WTC11 (cell line): ENCODE results near the gene WNT6. TPM values are rescaled to one million over a fixed set of nuclear protein-coding genes. Genes with fewer than 3 reads are reported as not detected.

Source experiments
- ATAC-seq: fragments of 200-7000 bp; cut with Tn5 transposase; 2 replicates; pipeline ENCODE4 v1.10.0; 2021; ENCODE audit warnings: mild to moderate bottlenecking, moderate library complexity
- CTCF ChIA-PET: fragments of 300-600 bp; sonication (Branson Sonifier 250); formaldehyde crosslinking; loops from one replicate; lab custom pipeline; 2021; ENCODE audit warnings: antibody characterized with exemption; lab: Charles Lee
- POLR2A ChIA-PET: fragments of 350-600 bp; sonication (Branson Sonifier 250); formaldehyde crosslinking; loops from one replicate; lab custom pipeline; 2021; ENCODE audit warnings: antibody characterized with exemption; lab: Charles Lee
- DNase-seq: peaks from one replicate; pipeline ENCODE4 v3.0.0; 2021; ENCODE audit warnings: low spot score
- H3K27ac Mint-ChIP-seq: 2 replicates; pipeline ENCODE4 v1.8.0; 2021; ENCODE audit warnings: mixed read lengths
- H3K27me3 Mint-ChIP-seq: 2 replicates; pipeline ENCODE4 v1.8.0; 2021; ENCODE audit warnings: low read depth, mild to moderate bottlenecking, moderate library complexity, mixed read lengths
- H3K36me3 Mint-ChIP-seq: 2 replicates; pipeline ENCODE4 v1.8.0; 2021; ENCODE audit warnings: mixed read lengths
- H3K4me1 Mint-ChIP-seq: 2 replicates; pipeline ENCODE4 v1.8.0; 2022; ENCODE audit warnings: mixed read lengths
- H3K4me3 Mint-ChIP-seq: 2 replicates; pipeline ENCODE4 v1.8.0; 2021; ENCODE audit warnings: mild to moderate bottlenecking, moderate library complexity, mixed read lengths
- H3K9me3 Mint-ChIP-seq: 2 replicates; pipeline ENCODE4 v1.8.0; 2021; ENCODE audit warnings: mixed read lengths
- ATF2 ChIP-seq: sonication (generic); formaldehyde crosslinking; IDR thresholded peaks from 2 replicates; pipeline ENCODE4 v1.8.1; 2022; ENCODE audit warnings: low read depth, missing genetic modification reagents, borderline replicate concordance
- ATF3 ChIP-seq: sonication (generic); formaldehyde crosslinking; conservative IDR thresholded peaks from 2 replicates; pipeline ENCODE4 v1.8.1; 2022; ENCODE audit warnings: mild to moderate bottlenecking, missing genetic modification reagents
- CTCF ChIP-seq: fragments of 200-600 bp; IDR thresholded peaks from 2 replicates; pipeline ENCODE4 v1.8.0; 2022; ENCODE audit warnings: antibody characterized with exemption
- HMGA2 ChIP-seq: fragments of 250-450 bp; sonication (Bioruptor Pico); IDR thresholded peaks from 2 replicates; pipeline ENCODE4 v1.4.0; 2021; ENCODE audit warnings: mild to moderate bottlenecking, moderate library complexity
- JUN ChIP-seq: sonication (generic); formaldehyde crosslinking; IDR thresholded peaks from 2 replicates; pipeline ENCODE4 v1.8.0; 2023; ENCODE audit warnings: mild to moderate bottlenecking, missing genetic modification reagents
- MAX ChIP-seq: sonication (generic); formaldehyde crosslinking; IDR thresholded peaks from 2 replicates; pipeline ENCODE4 v1.8.0; 2022; ENCODE audit warnings: mild to moderate bottlenecking, missing genetic modification reagents
- MLX ChIP-seq: sonication (generic); formaldehyde crosslinking; IDR thresholded peaks from 2 replicates; pipeline ENCODE4 v1.8.1; 2023; ENCODE audit warnings: mild to moderate bottlenecking, missing genetic modification reagents, moderate library complexity
- NFE2L1 ChIP-seq: sonication (generic); formaldehyde crosslinking; IDR thresholded peaks from 2 replicates; pipeline ENCODE4 v1.8.1; 2023; ENCODE audit warnings: missing genetic modification reagents
- NR1H2 ChIP-seq: sonication (generic); formaldehyde crosslinking; IDR thresholded peaks from 2 replicates; pipeline ENCODE4 v1.9.0; 2021; ENCODE audit warnings: mild to moderate bottlenecking, moderate library complexity, missing genetic modification reagents
- NR2C2 ChIP-seq: sonication (generic); formaldehyde crosslinking; IDR thresholded peaks from 2 replicates; pipeline ENCODE4 v1.8.0; 2022; ENCODE audit warnings: mild to moderate bottlenecking, missing genetic modification reagents
- OVOL2 ChIP-seq: fragments of 250-450 bp; sonication (Bioruptor Pico); IDR thresholded peaks from 2 replicates; pipeline ENCODE4 v1.9.0; 2021; ENCODE audit warnings: mild to moderate bottlenecking, borderline replicate concordance
- SMAD3 ChIP-seq: sonication (generic); formaldehyde crosslinking; IDR thresholded peaks from 2 replicates; pipeline ENCODE4 v1.8.0; 2022; ENCODE audit warnings: missing genetic modification reagents, mild to moderate bottlenecking, borderline replicate concordance
- ZNF263 ChIP-seq: sonication (generic); formaldehyde crosslinking; IDR thresholded peaks from 2 replicates; pipeline ENCODE4 v1.8.1; 2022; ENCODE audit warnings: low read depth, mild to moderate bottlenecking, moderate library complexity, missing genetic modification reagents
- ZNF423 ChIP-seq: fragments of 250-450 bp; sonication (Bioruptor Pico); IDR thresholded peaks from 2 replicates; pipeline ENCODE4 v2.1.2; 2022; ENCODE audit warnings: mild to moderate bottlenecking, moderate library complexity
- total RNA-seq: library from RNA; stranded (reverse); gene quantifications from 3 replicates; pipeline ENCODE4 v1.2.3, GENCODE V29; 2021
- TF ChIP-seq, protein P1 (sequence below): sonication (generic); formaldehyde crosslinking; IDR thresholded peaks from 2 replicates; pipeline ENCODE4 v1.8.0; 2023; ENCODE audit warnings: missing genetic modification reagents, mild to moderate bottlenecking, borderline replicate concordance

WNT6 gene
- total RNA-seq, 1 experiment from 2014 or later, result not detected

DNA sequence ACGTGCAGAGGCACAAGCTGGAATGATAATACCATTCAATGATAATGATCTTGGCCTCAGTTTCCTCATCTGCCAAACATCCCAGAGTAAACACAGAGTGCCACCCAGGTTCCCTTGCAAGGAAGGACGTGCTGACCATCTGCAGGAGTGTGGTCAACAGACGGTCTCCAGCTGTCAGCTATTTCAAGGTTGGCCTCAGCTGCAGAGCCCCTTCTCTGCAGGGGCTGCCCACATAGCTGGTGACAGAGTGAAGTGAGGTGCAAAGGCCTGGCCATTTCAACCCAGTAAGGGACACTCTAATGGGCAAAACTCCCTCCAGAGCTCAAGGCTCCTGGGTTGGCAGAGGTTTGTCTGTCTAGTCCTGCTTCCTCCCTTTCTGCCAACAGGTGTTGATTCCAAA is 8.3 kb upstream of the WNT6 start:
- peaks cover 9% of the 10 kb centered on the region for H3K36me3 Mint-ChIP-seq
- TF ChIP-seq, protein P1, sequence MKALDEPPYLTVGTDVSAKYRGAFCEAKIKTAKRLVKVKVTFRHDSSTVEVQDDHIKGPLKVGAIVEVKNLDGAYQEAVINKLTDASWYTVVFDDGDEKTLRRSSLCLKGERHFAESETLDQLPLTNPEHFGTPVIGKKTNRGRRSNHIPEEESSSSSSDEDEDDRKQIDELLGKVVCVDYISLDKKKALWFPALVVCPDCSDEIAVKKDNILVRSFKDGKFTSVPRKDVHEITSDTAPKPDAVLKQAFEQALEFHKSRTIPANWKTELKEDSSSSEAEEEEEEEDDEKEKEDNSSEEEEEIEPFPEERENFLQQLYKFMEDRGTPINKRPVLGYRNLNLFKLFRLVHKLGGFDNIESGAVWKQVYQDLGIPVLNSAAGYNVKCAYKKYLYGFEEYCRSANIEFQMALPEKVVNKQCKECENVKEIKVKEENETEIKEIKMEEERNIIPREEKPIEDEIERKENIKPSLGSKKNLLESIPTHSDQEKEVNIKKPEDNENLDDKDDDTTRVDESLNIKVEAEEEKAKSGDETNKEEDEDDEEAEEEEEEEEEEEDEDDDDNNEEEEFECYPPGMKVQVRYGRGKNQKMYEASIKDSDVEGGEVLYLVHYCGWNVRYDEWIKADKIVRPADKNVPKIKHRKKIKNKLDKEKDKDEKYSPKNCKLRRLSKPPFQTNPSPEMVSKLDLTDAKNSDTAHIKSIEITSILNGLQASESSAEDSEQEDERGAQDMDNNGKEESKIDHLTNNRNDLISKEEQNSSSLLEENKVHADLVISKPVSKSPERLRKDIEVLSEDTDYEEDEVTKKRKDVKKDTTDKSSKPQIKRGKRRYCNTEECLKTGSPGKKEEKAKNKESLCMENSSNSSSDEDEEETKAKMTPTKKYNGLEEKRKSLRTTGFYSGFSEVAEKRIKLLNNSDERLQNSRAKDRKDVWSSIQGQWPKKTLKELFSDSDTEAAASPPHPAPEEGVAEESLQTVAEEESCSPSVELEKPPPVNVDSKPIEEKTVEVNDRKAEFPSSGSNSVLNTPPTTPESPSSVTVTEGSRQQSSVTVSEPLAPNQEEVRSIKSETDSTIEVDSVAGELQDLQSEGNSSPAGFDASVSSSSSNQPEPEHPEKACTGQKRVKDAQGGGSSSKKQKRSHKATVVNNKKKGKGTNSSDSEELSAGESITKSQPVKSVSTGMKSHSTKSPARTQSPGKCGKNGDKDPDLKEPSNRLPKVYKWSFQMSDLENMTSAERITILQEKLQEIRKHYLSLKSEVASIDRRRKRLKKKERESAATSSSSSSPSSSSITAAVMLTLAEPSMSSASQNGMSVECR (CRISPR knock-in tag), result no peak
- TF ChIP-seq MAX (CRISPR knock-in tag) (no peak), NR1H2 (no peak), MLX (CRISPR knock-in tag) (no peak), JUN (CRISPR knock-in tag) (no peak), ATF2 (CRISPR knock-in tag) (no peak), OVOL2 (no peak), NFE2L1 (no peak), SMAD3 (CRISPR knock-in tag) (no peak)
- TF ChIP-seq, all 79 proteins: peak for 0
- no peak for DNase-seq
- POLR2A ChIA-PET, result interaction anchor here (0.6 to 0.7 kb wide), 2 partner anchors 21 to 40 kb away, joined by 3 to 4 read pairs; no protein-coding TSS in a partner anchor
- ATAC-seq, result no peak
- CTCF ChIA-PET, result interaction anchor here (0.6 to 3.5 kb wide), 6 partner anchors 22 to 129 kb away, joined by 3 to 22 read pairs (median 6); partner anchors contain the start of gene CDK5R2
- H3K27me3 Mint-ChIP-seq, result peaks cover 48% of the 10 kb centered on the region
- H3K27ac Mint-ChIP-seq, result no peak overlapping the region
- H3K4me1 Mint-ChIP-seq, result peaks cover 27% of the 10 kb centered on the region
- peaks cover 3% of the 10 kb centered on the region; the same call in 1 of the 2 replicates for H3K9me3 Mint-ChIP-seq
- H3K4me3 Mint-ChIP-seq, result no peak overlapping the region

DNA sequence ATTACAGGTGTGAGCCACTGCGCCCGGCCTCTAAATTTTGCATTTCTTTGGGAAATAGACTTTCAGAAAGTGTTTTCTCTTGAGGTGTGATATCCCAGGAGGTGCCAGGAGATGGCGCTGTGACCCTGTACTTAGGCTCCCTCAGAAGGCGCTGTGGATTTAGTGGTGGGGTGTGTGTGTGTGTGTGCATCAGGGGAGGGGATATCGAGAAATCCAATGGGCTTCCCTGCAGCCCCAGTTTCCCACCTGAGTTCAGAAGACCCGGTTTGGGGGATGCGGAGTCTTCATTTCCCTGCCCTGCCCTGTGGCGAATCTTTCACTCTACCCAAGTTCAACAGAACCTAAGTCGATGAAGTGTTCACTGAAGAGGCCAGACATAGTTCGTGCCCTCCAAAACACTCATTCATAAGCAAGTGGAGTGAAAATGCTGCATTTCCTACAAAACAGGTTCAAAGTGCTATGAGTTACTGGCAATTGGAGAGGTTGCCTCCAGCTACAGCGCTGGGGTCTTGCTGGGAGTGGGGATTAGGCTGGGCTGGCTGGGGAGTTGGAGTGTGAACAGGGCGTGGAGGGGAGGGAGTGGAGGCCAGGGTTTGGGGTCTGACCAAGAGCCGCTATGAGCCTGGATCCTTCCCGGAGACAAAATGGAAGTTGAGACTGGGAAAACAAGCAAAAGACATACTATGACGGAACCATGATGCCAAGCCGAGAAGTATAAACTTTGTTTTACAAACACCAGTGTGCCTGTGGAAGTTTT is 6.5 kb upstream of the WNT6 start:
- Mint-ChIP-seq H3K27me3 (peaks cover 60% of the 10 kb centered on the region), H3K9me3 (no peaks in the 10 kb centered on the region), H3K4me3 (no peak overlapping the region), H3K27ac (no peak overlapping the region), H3K4me1 (peaks cover 37% of the 10 kb centered on the region), H3K36me3 (no peaks in the 10 kb centered on the region)
- ChIA-PET CTCF (interaction anchor here (0.7 to 3.5 kb wide), 9 partner anchors 8 to 131 kb away, joined by 3 to 22 read pairs (median 6); no protein-coding TSS in a partner anchor), POLR2A (no interaction called here)
- TF ChIP-seq CTCF (peak; percentile 87), HMGA2 (no peak), NR2C2 (CRISPR knock-in tag) (no peak), ATF3 (CRISPR knock-in tag) (0 out of 2 replicates have a peak, but pooled peaks have one; percentile 36), ZNF423 (no peak), ZNF263 (CRISPR knock-in tag) (no peak)
- peak; percentile 80 for ATAC-seq
- DNase-seq, result peak; percentile 83
